K562 (cell line): ENCODE results near the gene AHCYL1. TPM values are rescaled to one million over a fixed set of nuclear protein-coding genes. Genes with fewer than 3 reads are reported as not detected.

ENCODE experiments used
- CREM ChIP-seq: IDR thresholded peaks from 2 replicates; pipeline ENCODE4 v1.6.1; 2014; ENCODE audit warnings: antibody characterized with exemption, low read depth
- DIDO1 ChIP-seq: fragments of 450-650 bp; IDR thresholded peaks from 2 replicates; pipeline ENCODE4 v1.6.1; 2016; ENCODE audit warnings: low read depth, missing biosample characterization, missing genetic modification characterization
- EHMT2 ChIP-seq: fragments of 450-650 bp; IDR thresholded peaks from 2 replicates; pipeline ENCODE4 v1.6.1; 2018; ENCODE audit warnings: antibody characterized with exemption
- GTF2A2 ChIP-seq: IDR thresholded peaks from 2 replicates; pipeline ENCODE4 v1.6.1; 2016; ENCODE audit warnings: mild to moderate bottlenecking, missing genetic modification characterization, missing compliant biosample characterization
- HMG20A ChIP-seq: fragments of 450-650 bp; formaldehyde crosslinking; conservative IDR thresholded peaks from 2 replicates; pipeline ENCODE4 v1.4.0; 2020; ENCODE audit warnings: mild to moderate bottlenecking, mixed read lengths
- HMG20B ChIP-seq: fragments of 250-450 bp; sonication (Bioruptor Pico); IDR thresholded peaks from 2 replicates; pipeline ENCODE4 v1.5.0; 2021; ENCODE audit warnings: mild to moderate bottlenecking
- KDM4B ChIP-seq, 2 experiments: fragments of 450-650 bp in 1 of 2; sonication (generic) in 1 of 2; IDR thresholded peaks; 2 replicates each; pipeline ENCODE4 v1.6.1; 2016 to 2017; ENCODE audit warnings: borderline replicate concordance in 2 of 2, antibody characterized with exemption in 1 of 2, low read depth in 1 of 2, mild to moderate bottlenecking in 1 of 2
- MAFF ChIP-seq: IDR thresholded peaks from 2 replicates; pipeline ENCODE4 v1.6.1; 2012; ENCODE audit warnings: low read length, improper control_type of control experiment
- MED1 ChIP-seq: sonication (generic); formaldehyde crosslinking; IDR thresholded peaks from 2 replicates; pipeline ENCODE4 v1.8.1; 2023; ENCODE audit warnings: missing genetic modification reagents, borderline replicate concordance
- MEF2D ChIP-seq: conservative IDR thresholded peaks from 2 replicates; pipeline ENCODE4 v1.6.1; 2016; ENCODE audit warnings: low read depth, missing genetic modification characterization, missing compliant biosample characterization
- NFIC ChIP-seq: fragments of 450-650 bp; IDR thresholded peaks from 2 replicates; pipeline ENCODE4 v1.6.1; 2017; ENCODE audit warnings: mild to moderate bottlenecking, inconsistent platforms
- NFIX ChIP-seq: fragments of 250-450 bp; sonication (Bioruptor Pico); IDR thresholded peaks from 2 replicates; pipeline ENCODE4 v1.4.0; 2020; ENCODE audit warnings: low read depth, mild to moderate bottlenecking, moderate library complexity
- RFX5 ChIP-seq: IDR thresholded peaks from 2 replicates; pipeline ENCODE4 v1.6.1; 2011; ENCODE audit warnings: low read depth, mild to moderate bottlenecking, improper control_type of control experiment, low read length
- SMARCC2 ChIP-seq: fragments of 450-650 bp; IDR thresholded peaks from 2 replicates; pipeline ENCODE4 v1.6.1; 2017; ENCODE audit warnings: antibody characterized with exemption, moderate library complexity, mild to moderate bottlenecking, low read depth
- SRF ChIP-seq, 2 experiments: fragments of 250-450, 450-650 bp in 1 of 2; sonication (Bioruptor Pico) in 1 of 2; sonication (generic) in 1 of 2; formaldehyde crosslinking; IDR thresholded peaks; 2 replicates each; pipeline versions ENCODE4 v1.5.0 to v1.5.1; 2020 to 2022; ENCODE audit warnings: mild to moderate bottlenecking in 1 of 2, missing genetic modification reagents in 1 of 2
- TRIM24 ChIP-seq, 2 experiments: fragments of 450-650 bp; IDR thresholded peaks; 2 replicates each; pipeline ENCODE4 v1.6.1; 2016
- ZBTB7A ChIP-seq: IDR thresholded peaks from 2 replicates; pipeline ENCODE4 v1.6.1; 2011; ENCODE audit warnings: low read depth, mild to moderate bottlenecking, low read length, moderate library complexity, borderline replicate concordance; ENCODE audit not compliant: control insufficient read depth
- ZFP30 ChIP-seq: fragments of 250-450 bp; sonication (Bioruptor Pico); IDR thresholded peaks from 2 replicates; pipeline ENCODE4 v1.8.0; 2022; ENCODE audit warnings: moderate library complexity, mild to moderate bottlenecking, inconsistent platforms, borderline replicate concordance
- ZFP36 ChIP-seq: fragments of 150-350 bp; IDR thresholded peaks from 2 replicates; pipeline ENCODE4 v1.6.1; 2018; ENCODE audit warnings: low read length, low read depth; ENCODE audit not compliant: partially characterized antibody
- ZFPM2 ChIP-seq: fragments of 250-450 bp; sonication (Bioruptor Pico); IDR thresholded peaks from 2 replicates; pipeline ENCODE4 v1.5.1; 2022; ENCODE audit warnings: mild to moderate bottlenecking
- ZFX ChIP-seq: sonication (generic); formaldehyde crosslinking; IDR thresholded peaks from 2 replicates; pipeline ENCODE4 v1.8.0; 2022; ENCODE audit warnings: mild to moderate bottlenecking, missing genetic modification reagents, moderate library complexity
- ZNF324 ChIP-seq: fragments of 250-450 bp; sonication (Bioruptor Pico); IDR thresholded peaks from 2 replicates; pipeline ENCODE4 v1.4.0; 2020; ENCODE audit warnings: mild to moderate bottlenecking
- ZNF347 ChIP-seq: fragments of 450-650 bp; formaldehyde crosslinking; IDR thresholded peaks from 2 replicates; pipeline ENCODE4 v1.4.0; 2020; ENCODE audit warnings: low read depth, mild to moderate bottlenecking, moderate library complexity
- ZNF668 ChIP-seq: fragments of 250-450 bp; sonication (Bioruptor Pico); IDR thresholded peaks from 2 replicates; pipeline ENCODE4 v1.8.0; 2022; ENCODE audit warnings: mild to moderate bottlenecking, inconsistent platforms
- ZNF764 ChIP-seq: fragments of 250-450 bp; sonication (Bioruptor Pico); IDR thresholded peaks from 2 replicates; pipeline ENCODE4 v1.4.0; 2020; ENCODE audit warnings: low read depth, mild to moderate bottlenecking, moderate library complexity
- polyA plus RNA-seq, 8 experiments: library from polyadenylated mRNA; depleted of rRNA in 4 of 8; stranded (reverse) in 5 of 8; unstranded in 3 of 8; fragments of >200 nt; fragmentation: Nextera tagmentation in 2 of 8; fragmentation: Illumina TruSeq in 1 of 8; extraction: Ambion mirVana in 2 of 8; extraction: Trizol in 1 of 8; gene quantifications; 2 replicates each; pipeline versions ENCODE4 v1.2.1 to v1.2.3, GENCODE V29; 2011 to 2014; ENCODE audit warnings: inconsistent platforms in 1 of 8, missing spikeins in 1 of 8
- total RNA-seq, 7 experiments: library from RNA; depleted of rRNA in 6 of 7; stranded (reverse); fragments of >200 nt in 6 of 7; fragmentation: Illumina TruSeq in 2 of 7; extraction: Trizol in 2 of 7; gene quantifications; 2 replicates each; pipeline versions ENCODE4 v1.2.1 to v1.2.3, GENCODE V29; 2011 to 2021; ENCODE audit warnings: low replicate concordance in 1 of 7
- TF ChIP-seq, protein P1 (sequence below): fragments of 250-450 bp; sonication (Bioruptor Pico); IDR thresholded peaks from 2 replicates; pipeline ENCODE4 v1.4.0; 2020; ENCODE audit warnings: mild to moderate bottlenecking, moderate library complexity
- TF ChIP-seq, protein P2 (sequence below), 2 experiments: fragments of 450-650 bp; IDR thresholded peaks; 2 replicates each; pipeline ENCODE4 v1.6.1; 2016
- TF ChIP-seq, protein P3 (sequence below): fragments of 250-450 bp; sonication (Bioruptor Pico); IDR thresholded peaks from 2 replicates; pipeline ENCODE4 v1.6.1; 2021; ENCODE audit warnings: mild to moderate bottlenecking

The AHCYL1 gene
- total and polyA plus RNA-seq, 9 of the 15 experiments (the other 6 are each of a cell fraction or from before 2014, with no cell fraction given), result 27.3 to 118 (median 44.5) TPM

DNA sequence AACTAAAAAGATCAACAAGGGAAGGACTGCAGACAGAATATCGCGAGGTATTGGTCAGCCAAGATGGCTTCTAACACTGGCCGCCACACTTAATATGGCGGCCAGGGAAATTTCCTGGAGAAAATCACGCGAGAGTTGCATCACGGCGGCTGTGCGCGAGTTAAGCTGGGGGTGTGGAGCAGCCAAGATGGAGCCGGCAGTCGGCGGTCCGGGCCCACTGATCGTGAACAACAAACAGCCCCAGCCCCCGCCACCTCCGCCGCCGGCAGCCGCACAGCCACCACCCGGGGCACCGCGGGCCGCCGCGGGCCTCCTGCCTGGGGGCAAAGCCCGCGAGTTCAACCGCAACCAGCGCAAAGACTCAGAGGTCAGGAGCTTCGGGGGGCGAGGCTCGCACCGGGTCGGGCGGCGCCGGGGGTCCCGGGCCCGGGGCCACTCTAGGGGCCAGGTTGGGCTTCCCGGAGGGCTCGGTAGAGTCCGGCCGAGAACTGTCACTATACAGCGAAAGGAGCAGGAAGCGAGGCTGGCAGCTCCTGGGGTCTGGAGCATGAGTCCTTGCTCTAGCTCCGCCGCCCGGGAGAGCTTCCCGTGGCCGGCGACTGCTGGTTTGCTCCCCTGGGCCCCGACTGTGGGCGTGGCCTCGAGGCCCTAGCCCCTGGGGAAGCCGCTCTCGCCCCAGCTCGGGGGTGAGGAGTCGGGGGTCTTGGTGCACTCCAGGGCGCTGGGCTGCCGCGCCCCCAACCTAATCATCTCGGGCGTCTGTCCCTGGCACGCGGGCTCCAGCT lies 50.1 kb downstream of the AHCYL1 start, which contains the start of gene STRIP1 (continued):
- TF ChIP-seq, protein P1, sequence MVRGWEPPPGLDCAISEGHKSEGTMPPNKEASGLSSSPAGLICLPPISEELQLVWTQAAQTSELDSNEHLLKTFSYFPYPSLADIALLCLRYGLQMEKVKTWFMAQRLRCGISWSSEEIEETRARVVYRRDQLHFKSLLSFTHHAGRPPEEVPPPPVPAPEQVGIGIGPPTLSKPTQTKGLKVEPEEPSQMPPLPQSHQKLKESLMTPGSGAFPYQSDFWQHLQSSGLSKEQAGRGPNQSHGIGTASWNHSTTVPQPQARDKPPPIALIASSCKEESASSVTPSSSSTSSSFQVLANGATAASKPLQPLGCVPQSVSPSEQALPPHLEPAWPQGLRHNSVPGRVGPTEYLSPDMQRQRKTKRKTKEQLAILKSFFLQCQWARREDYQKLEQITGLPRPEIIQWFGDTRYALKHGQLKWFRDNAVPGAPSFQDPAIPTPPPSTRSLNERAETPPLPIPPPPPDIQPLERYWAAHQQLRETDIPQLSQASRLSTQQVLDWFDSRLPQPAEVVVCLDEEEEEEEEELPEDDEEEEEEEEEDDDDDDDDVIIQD (CRISPR knock-in tag), result peak; percentile 64; the same call in 1 of the 2 replicates
- TF ChIP-seq ZNF668 (CRISPR knock-in tag), result no peak
- no peak for TF ChIP-seq MEF2D (tag)
- TF ChIP-seq, protein P2, sequence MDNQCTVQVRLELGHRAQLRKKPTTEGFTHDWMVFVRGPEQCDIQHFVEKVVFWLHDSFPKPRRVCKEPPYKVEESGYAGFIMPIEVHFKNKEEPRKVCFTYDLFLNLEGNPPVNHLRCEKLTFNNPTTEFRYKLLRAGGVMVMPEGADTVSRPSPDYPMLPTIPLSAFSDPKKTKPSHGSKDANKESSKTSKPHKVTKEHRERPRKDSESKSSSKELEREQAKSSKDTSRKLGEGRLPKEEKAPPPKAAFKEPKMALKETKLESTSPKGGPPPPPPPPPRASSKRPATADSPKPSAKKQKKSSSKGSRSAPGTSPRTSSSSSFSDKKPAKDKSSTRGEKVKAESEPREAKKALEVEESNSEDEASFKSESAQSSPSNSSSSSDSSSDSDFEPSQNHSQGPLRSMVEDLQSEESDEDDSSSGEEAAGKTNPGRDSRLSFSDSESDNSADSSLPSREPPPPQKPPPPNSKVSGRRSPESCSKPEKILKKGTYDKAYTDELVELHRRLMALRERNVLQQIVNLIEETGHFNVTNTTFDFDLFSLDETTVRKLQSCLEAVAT (IDR thresholded peaks at IDR 0.05), result no peak
- TF ChIP-seq CREM, result peak; percentile 60
- no peak for TF ChIP-seq HMG20A (CRISPR knock-in tag)
- no peak for TF ChIP-seq ZFP36
- no peak for TF ChIP-seq ZNF324 (CRISPR knock-in tag)
- TF ChIP-seq ZBTB7A, result peak; percentile 75; the same call in 1 of the 2 replicates
- TF ChIP-seq SRF (CRISPR knock-in tag; IDR thresholded peaks at IDR 0.05), result peak in 1 of 2 experiments; percentile 20; a peak in 1 of 4 replicates
- no peak for TF ChIP-seq EHMT2
- TF ChIP-seq ZNF764, result no peak
- 0 out of 2 replicates have a peak, but pooled peaks have one; percentile 50 for TF ChIP-seq NFIC
- TF ChIP-seq ZNF347 (CRISPR knock-in tag), result no peak
- no peak for TF ChIP-seq KDM4B (IDR thresholded peaks at IDR 0.05; ENCODE audit: borderline replicate concordance in 2 of 2, low read depth in 1 of 2)
- TF ChIP-seq SMARCC2, result no peak
- TF ChIP-seq ZFPM2 (CRISPR knock-in tag), result 0 out of 2 replicates have a peak, but pooled peaks have one; percentile 64
- no peak for TF ChIP-seq NFIX (CRISPR knock-in tag)
- TF ChIP-seq TRIM24 (IDR thresholded peaks at IDR 0.05), result no peak
- peak; percentile 85 for TF ChIP-seq MAFF
- TF ChIP-seq DIDO1 (tag), result peak; percentile 85
- TF ChIP-seq ZFX (CRISPR knock-in tag), result peak; percentile 96
- TF ChIP-seq, protein P3, sequence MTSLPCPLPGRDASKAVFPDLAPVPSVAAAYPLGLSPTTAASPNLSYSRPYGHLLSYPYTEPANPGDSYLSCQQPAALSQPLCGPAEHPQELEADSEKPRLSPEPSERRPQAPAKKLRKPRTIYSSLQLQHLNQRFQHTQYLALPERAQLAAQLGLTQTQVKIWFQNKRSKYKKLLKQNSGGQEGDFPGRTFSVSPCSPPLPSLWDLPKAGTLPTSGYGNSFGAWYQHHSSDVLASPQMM, result no peak
- TF ChIP-seq GTF2A2 (tag), result peak; percentile 51; the same call in 1 of the 2 replicates
- TF ChIP-seq ZFP30 (CRISPR knock-in tag), result no peak
- no peak for TF ChIP-seq HMG20B (CRISPR knock-in tag)
- TF ChIP-seq MED1, result no peak
- TF ChIP-seq RFX5, result no peak
